SK-N-SH treated with all-trans-retinoic acid at 6 μM for 48 hours (cell line): Measurements from ENCODE around the gene CUBN.

Experiments
- ATAC-seq: fragments of 200-7000 bp; cut with Tn5 transposase; 3 replicates; pipeline ENCODE4 v1.9.1; 2020; ENCODE audit warnings: mild to moderate bottlenecking, moderate library complexity
- ARNTL ChIP-seq: fragments of 450-650 bp; formaldehyde crosslinking; IDR thresholded peaks from 2 replicates; pipeline ENCODE4 v1.5.0; 2020; ENCODE audit warnings: low read depth, mild to moderate bottlenecking, moderate library complexity, borderline replicate concordance
- BACH2 ChIP-seq: fragments of 250-450 bp; sonication (Bioruptor Pico); IDR thresholded peaks from 2 replicates; pipeline ENCODE4 v1.9.0; 2021; ENCODE audit warnings: mild to moderate bottlenecking, borderline replicate concordance
- CREB5 ChIP-seq: fragments of 250-450 bp; sonication (Bioruptor Pico); IDR thresholded peaks from 2 replicates; pipeline ENCODE4 v1.5.1; 2020; ENCODE audit warnings: low read depth, mild to moderate bottlenecking, moderate library complexity
- CSDC2 ChIP-seq: fragments of 250-450 bp; sonication (Bioruptor Pico); IDR thresholded peaks from 2 replicates; pipeline ENCODE4 v1.5.0; 2020; ENCODE audit warnings: mild to moderate bottlenecking, moderate library complexity
- CSRNP3 ChIP-seq: fragments of 250-450 bp; sonication (Bioruptor Pico); IDR thresholded peaks from 2 replicates; pipeline ENCODE4 v1.5.1; 2021; ENCODE audit warnings: mild to moderate bottlenecking, moderate library complexity
- ESRRG ChIP-seq: fragments of 250-450 bp; sonication (Bioruptor Pico); IDR thresholded peaks from 2 replicates; pipeline ENCODE4 v1.6.1; 2021; ENCODE audit warnings: mild to moderate bottlenecking
- GLIS3 ChIP-seq: fragments of 250-450 bp; sonication (Bioruptor Pico); IDR thresholded peaks from 2 replicates; pipeline ENCODE4 v1.5.0; 2020; ENCODE audit warnings: mild to moderate bottlenecking, moderate library complexity
- ISL1 ChIP-seq: fragments of 250-450 bp; sonication (Bioruptor Pico); IDR thresholded peaks from 2 replicates; pipeline ENCODE4 v2.1.2; 2022; ENCODE audit warnings: mild to moderate bottlenecking, moderate library complexity
- OSR1 ChIP-seq: fragments of 250-450 bp; sonication (Bioruptor Pico); IDR thresholded peaks from 2 replicates; pipeline ENCODE4 v1.8.0; 2022; ENCODE audit warnings: moderate library complexity, mild to moderate bottlenecking, inconsistent platforms
- PATZ1 ChIP-seq: fragments of 250-450 bp; sonication (Bioruptor Pico); IDR thresholded peaks from 2 replicates; pipeline ENCODE4 v1.8.0; 2020; ENCODE audit warnings: mild to moderate bottlenecking, moderate library complexity, borderline replicate concordance
- PPARA ChIP-seq: fragments of 250-450 bp; sonication (Bioruptor Pico); IDR thresholded peaks from 2 replicates; pipeline ENCODE4 v1.5.0; 2020; ENCODE audit warnings: mild to moderate bottlenecking, borderline replicate concordance
- RARB ChIP-seq: fragments of 250-450 bp; sonication (Bioruptor Pico); IDR thresholded peaks from 2 replicates; pipeline ENCODE4 v1.8.0; 2021; ENCODE audit warnings: mild to moderate bottlenecking, moderate library complexity
- SNAI2 ChIP-seq: fragments of 250-450 bp; sonication (Bioruptor Pico); IDR thresholded peaks from 2 replicates; pipeline ENCODE4 v1.5.0; 2020; ENCODE audit warnings: mild to moderate bottlenecking, moderate library complexity
- TCF4 ChIP-seq: fragments of 250-450 bp; sonication (Bioruptor Pico); IDR thresholded peaks from 2 replicates; pipeline ENCODE4 v1.8.0; 2021; ENCODE audit warnings: mild to moderate bottlenecking, moderate library complexity, borderline replicate concordance
- TOX ChIP-seq: fragments of 250-450 bp; sonication (Bioruptor Pico); IDR thresholded peaks from 2 replicates; pipeline ENCODE4 v1.8.0; 2021; ENCODE audit warnings: mild to moderate bottlenecking, moderate library complexity, borderline replicate concordance
- ZC3H10 ChIP-seq: fragments of 250-450 bp; sonication (Bioruptor Pico); IDR thresholded peaks from 2 replicates; pipeline ENCODE4 v1.5.1; 2021; ENCODE audit warnings: mild to moderate bottlenecking, moderate library complexity
- ZFP3 ChIP-seq: fragments of 250-450 bp; sonication (Bioruptor Pico); IDR thresholded peaks from 2 replicates; pipeline ENCODE4 v1.5.0; 2020; ENCODE audit warnings: mild to moderate bottlenecking, moderate library complexity
- ZFP30 ChIP-seq: fragments of 450-650 bp; formaldehyde crosslinking; IDR thresholded peaks from 2 replicates; pipeline ENCODE4 v1.5.0; 2022; ENCODE audit warnings: mild to moderate bottlenecking, moderate library complexity
- ZNF565 ChIP-seq: fragments of 450-650 bp; formaldehyde crosslinking; conservative IDR thresholded peaks from 2 replicates; pipeline ENCODE4 v1.5.0; 2020; ENCODE audit warnings: low read depth, mild to moderate bottlenecking, moderate library complexity
- ZNF70 ChIP-seq: fragments of 450-650 bp; formaldehyde crosslinking; IDR thresholded peaks from 2 replicates; pipeline ENCODE4 v1.5.0; 2020; ENCODE audit warnings: mild to moderate bottlenecking, moderate library complexity
- ZNF8 ChIP-seq: fragments of 450-650 bp; formaldehyde crosslinking; IDR thresholded peaks from 2 replicates; pipeline ENCODE4 v1.5.0; 2020; ENCODE audit warnings: mild to moderate bottlenecking, moderate library complexity
- TF ChIP-seq, protein P1 (sequence below): fragments of 250-450 bp; sonication (Bioruptor Pico); IDR thresholded peaks from 2 replicates; pipeline ENCODE4 v1.8.0; 2021; ENCODE audit warnings: low read depth, mild to moderate bottlenecking, moderate library complexity, borderline replicate concordance

CUBN gene

GRCh38 chr10:16887565-16887964 lies 242.0 kb downstream of the CUBN start:
- no peak for TF ChIP-seq BACH2 (CRISPR knock-in tag)
- TF ChIP-seq ZNF565 = no peak
- TF ChIP-seq ZNF70 (CRISPR knock-in tag) = peak; percentile 56; the same call in 1 of the 2 replicates
- no peak for TF ChIP-seq RARB (CRISPR knock-in tag)
- no peak for TF ChIP-seq CSRNP3
- TF ChIP-seq ISL1 (CRISPR knock-in tag) = peak; percentile 96
- TF ChIP-seq ZC3H10 = peak; percentile 66
- no peak for TF ChIP-seq ZFP3 (CRISPR knock-in tag)
- peak; percentile 63; the same call in 1 of the 2 replicates for TF ChIP-seq TOX (CRISPR knock-in tag)
- no peak for TF ChIP-seq PPARA (CRISPR knock-in tag)
- TF ChIP-seq, protein P1, sequence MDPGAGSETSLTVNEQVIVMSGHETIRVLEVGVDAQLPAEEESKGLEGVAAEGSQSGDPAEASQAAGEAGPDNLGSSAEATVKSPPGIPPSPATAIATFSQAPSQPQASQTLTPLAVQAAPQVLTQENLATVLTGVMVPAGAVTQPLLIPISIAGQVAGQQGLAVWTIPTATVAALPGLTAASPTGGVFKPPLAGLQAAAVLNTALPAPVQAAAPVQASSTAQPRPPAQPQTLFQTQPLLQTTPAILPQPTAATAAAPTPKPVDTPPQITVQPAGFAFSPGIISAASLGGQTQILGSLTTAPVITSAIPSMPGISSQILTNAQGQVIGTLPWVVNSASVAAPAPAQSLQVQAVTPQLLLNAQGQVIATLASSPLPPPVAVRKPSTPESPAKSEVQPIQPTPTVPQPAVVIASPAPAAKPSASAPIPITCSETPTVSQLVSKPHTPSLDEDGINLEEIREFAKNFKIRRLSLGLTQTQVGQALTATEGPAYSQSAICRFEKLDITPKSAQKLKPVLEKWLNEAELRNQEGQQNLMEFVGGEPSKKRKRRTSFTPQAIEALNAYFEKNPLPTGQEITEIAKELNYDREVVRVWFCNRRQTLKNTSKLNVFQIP (CRISPR knock-in tag) = peak; percentile 88; the same call in 1 of the 2 replicates
- no peak for TF ChIP-seq GLIS3 (CRISPR knock-in tag)
- 0 out of 2 replicates have a peak, but pooled peaks have one; percentile 43 for TF ChIP-seq CREB5
- 0 out of 2 replicates have a peak, but pooled peaks have one; percentile 36 for TF ChIP-seq PATZ1 (CRISPR knock-in tag)
- peak; percentile 100 for TF ChIP-seq ZNF8
- no peak for TF ChIP-seq OSR1 (CRISPR knock-in tag)
- TF ChIP-seq SNAI2 (CRISPR knock-in tag) = peak; percentile 78; the same call in 1 of the 2 replicates
- no peak for TF ChIP-seq ARNTL
- TF ChIP-seq ZFP30 (CRISPR knock-in tag) = no peak
- TF ChIP-seq TCF4 (CRISPR knock-in tag) = no peak
- ATAC-seq = peak; percentile 76

DNA sequence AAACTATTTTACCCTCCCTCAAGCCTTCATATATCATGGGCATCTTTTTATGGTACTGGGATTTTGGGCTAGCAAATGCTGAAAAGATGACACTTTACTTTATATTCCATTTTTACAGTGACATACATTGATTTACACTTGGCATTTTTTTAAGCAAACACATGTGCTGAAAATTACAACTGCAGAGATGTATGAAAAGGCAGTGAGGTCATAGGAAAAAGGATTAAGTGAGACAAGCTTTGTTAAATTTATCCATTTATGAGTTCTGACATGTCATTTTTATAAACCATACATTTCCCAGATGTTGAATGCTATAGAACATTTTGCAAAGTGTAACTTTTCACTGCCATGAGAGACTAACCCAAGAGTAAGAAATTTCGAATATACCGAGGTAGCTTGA lies 243.6 kb downstream of the CUBN start:
- peak; percentile 14; the same call in 2 of the 3 replicates for ATAC-seq
- TF ChIP-seq CREB5 = 0 out of 2 replicates have a peak, but pooled peaks have one; percentile 15
- no peak for TF ChIP-seq ZNF565
- peak; percentile 47 for TF ChIP-seq ISL1 (CRISPR knock-in tag)

GRCh38 chr10:16884497-16884896 lies 245.1 kb downstream of the CUBN start:
- ATAC-seq = no peak
- TF ChIP-seq ZFP3 (CRISPR knock-in tag) (no peak), ESRRG (CRISPR knock-in tag) (no peak), BACH2 (CRISPR knock-in tag) (no peak), ZFP30 (CRISPR knock-in tag) (no peak), TCF4 (CRISPR knock-in tag) (no peak), PPARA (CRISPR knock-in tag) (no peak), ZNF70 (CRISPR knock-in tag) (no peak), GLIS3 (CRISPR knock-in tag) (no peak), RARB (CRISPR knock-in tag) (no peak), ZNF8 (no peak), ZNF565 (no peak), TOX (CRISPR knock-in tag) (no peak), SNAI2 (CRISPR knock-in tag) (no peak), CSDC2 (CRISPR knock-in tag) (no peak), CREB5 (no peak), ISL1 (CRISPR knock-in tag) (no peak)
- TF ChIP-seq, protein P1 (CRISPR knock-in tag) = no peak
